ENCODE measurements around the gene ONECUT2. TPM values are rescaled to one million over a fixed set of nuclear protein-coding genes. Genes with fewer than 3 reads are reported as not detected.

Gene ONECUT2
- total and polyA plus RNA-seq, 7 donors = under 0.01 to 0.03 TPM; not detected in 5

DNA sequence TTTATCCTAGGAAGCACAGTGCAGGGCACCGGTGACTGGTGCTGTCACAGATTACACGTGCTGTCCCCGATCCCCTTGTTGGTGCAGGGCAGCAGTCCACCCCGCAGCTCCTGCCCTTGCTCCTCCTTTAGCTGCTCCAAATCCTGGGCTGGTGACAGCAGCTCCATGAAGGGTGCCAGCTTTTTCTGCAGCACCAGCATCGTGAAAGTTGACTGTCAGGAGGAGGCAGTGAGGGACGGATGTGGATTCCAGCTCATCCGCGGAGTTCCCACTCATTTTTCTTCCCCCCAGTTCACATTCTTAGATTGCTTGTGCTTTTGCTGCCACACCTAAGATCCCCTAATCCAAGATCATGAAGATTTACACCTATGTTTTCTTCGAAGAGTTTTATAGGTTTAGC, 67.5 kb downstream of the ONECUT2 start:
- WGBS, 2 donors = 74 to 78% methylated on average over 9 of the region's 9 CpGs
- no peak for DNase-seq
- Histone ChIP-seq H3K27ac (no peak overlapping the region), H3K9me3 (no peaks in the 10 kb centered on the region), H3K4me1 (no peaks in the 10 kb centered on the region), H3K27me3 (no peaks in the 10 kb centered on the region), H3K4me3 (no peak overlapping the region), H3K36me3 (no peaks in the 10 kb centered on the region)
- no peak for TF ChIP-seq EP300 (IDR thresholded peaks at IDR 0.05)
- TF ChIP-seq, protein P1, sequence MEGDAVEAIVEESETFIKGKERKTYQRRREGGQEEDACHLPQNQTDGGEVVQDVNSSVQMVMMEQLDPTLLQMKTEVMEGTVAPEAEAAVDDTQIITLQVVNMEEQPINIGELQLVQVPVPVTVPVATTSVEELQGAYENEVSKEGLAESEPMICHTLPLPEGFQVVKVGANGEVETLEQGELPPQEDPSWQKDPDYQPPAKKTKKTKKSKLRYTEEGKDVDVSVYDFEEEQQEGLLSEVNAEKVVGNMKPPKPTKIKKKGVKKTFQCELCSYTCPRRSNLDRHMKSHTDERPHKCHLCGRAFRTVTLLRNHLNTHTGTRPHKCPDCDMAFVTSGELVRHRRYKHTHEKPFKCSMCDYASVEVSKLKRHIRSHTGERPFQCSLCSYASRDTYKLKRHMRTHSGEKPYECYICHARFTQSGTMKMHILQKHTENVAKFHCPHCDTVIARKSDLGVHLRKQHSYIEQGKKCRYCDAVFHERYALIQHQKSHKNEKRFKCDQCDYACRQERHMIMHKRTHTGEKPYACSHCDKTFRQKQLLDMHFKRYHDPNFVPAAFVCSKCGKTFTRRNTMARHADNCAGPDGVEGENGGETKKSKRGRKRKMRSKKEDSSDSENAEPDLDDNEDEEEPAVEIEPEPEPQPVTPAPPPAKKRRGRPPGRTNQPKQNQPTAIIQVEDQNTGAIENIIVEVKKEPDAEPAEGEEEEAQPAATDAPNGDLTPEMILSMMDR (IDR thresholded peaks at IDR 0.05) = no peak
- TF ChIP-seq POLR2AphosphoS5 (IDR thresholded peaks at IDR 0.05) = no peak
- TF ChIP-seq POLR2A (IDR thresholded peaks at IDR 0.05) = no peak
- intact Hi-C loops (cut with DNase I) = no loop called here

DNA sequence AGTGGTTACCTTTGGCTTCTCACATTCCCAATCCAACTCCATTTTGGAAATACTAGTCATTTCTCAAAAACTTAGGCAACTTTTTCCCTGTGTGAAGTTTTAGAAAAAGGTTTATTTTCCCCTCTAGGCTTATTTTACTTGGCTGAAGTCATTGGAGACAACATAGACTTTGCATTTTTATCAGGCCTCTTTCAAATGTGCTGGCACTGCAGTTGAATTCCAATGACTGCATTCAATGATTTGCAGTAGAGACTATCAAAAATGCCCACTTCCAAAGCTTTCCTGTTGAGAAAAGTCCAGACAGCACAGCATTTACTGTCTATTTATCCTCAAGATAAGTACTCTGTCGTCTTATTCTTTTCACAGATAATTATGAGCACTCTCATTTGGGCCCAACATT, 70.1 kb downstream of the ONECUT2 start:
- intact Hi-C loops (cut with DNase I) = no loop called here
- H3K27ac ChIP-seq = no peak overlapping the region
- no peaks in the 10 kb centered on the region for H3K36me3 ChIP-seq

DNA sequence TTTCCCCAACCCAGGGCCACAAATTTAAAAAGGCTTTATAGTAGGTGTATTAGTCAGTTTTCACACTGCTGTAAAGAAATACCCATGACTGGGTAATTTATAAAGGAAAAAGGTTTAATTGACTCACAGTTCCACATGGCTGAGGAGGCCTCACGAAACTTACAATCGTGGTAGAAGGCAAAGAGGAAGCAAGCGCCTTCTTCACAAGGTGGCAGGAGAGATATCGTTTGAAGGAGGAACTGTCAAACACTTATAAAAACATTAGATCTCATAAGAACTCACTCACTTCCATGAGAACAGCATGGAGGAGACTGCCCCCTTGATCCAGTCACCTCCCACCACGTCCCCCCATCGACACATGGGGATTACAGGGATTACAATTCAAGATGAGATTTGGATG, 80.9 kb downstream of the ONECUT2 start:
- H3K4me3 ChIP-seq = no peak overlapping the region
- H3K27me3 ChIP-seq = no peaks in the 10 kb centered on the region
- no peak overlapping the region for H3K27ac ChIP-seq
- 63 to 83% methylated on average over 6 of the region's 6 CpGs for WGBS, 2 donors
- no peaks in the 10 kb centered on the region for H3K9me3 ChIP-seq
- DNase-seq = no peak
- no peaks in the 10 kb centered on the region for H3K36me3 ChIP-seq
- intact Hi-C loops (cut with DNase I) = no loop called here
- H3K4me1 ChIP-seq = no peaks in the 10 kb centered on the region
- TF ChIP-seq, protein P1 (IDR thresholded peaks at IDR 0.05) = no peak
- TF ChIP-seq POLR2AphosphoS5 (IDR thresholded peaks at IDR 0.05) (no peak), EP300 (IDR thresholded peaks at IDR 0.05) (no peak), POLR2A (IDR thresholded peaks at IDR 0.05) (no peak)

More for the DNA sequence above, 70.1 kb downstream of the ONECUT2 start:
- DNase-seq = no peak
- WGBS, 2 donors = 65 to 66% methylated on average over 1 of the region's 1 CpG
- H3K4me1 ChIP-seq = no peaks in the 10 kb centered on the region
- no peak overlapping the region for H3K4me3 ChIP-seq
- H3K9me3 ChIP-seq = no peaks in the 10 kb centered on the region
- no peaks in the 10 kb centered on the region for H3K27me3 ChIP-seq
- TF ChIP-seq POLR2A (IDR thresholded peaks at IDR 0.05) = no peak
- TF ChIP-seq POLR2AphosphoS5 (IDR thresholded peaks at IDR 0.05) = no peak
- TF ChIP-seq, protein P1 (IDR thresholded peaks at IDR 0.05) = no peak
- no peak for TF ChIP-seq EP300 (IDR thresholded peaks at IDR 0.05)

GRCh38 chr18:57518533-57518932, 83.4 kb downstream of the ONECUT2 start:
- no peak overlapping the region for H3K4me3 ChIP-seq
- no peak for DNase-seq
- no peak overlapping the region for H3K27ac ChIP-seq
- H3K27me3 ChIP-seq = no peaks in the 10 kb centered on the region
- no peaks in the 10 kb centered on the region for H3K36me3 ChIP-seq
- H3K4me1 ChIP-seq = no peaks in the 10 kb centered on the region
- intact Hi-C loops (cut with DNase I) = no loop called here
- TF ChIP-seq EP300 (IDR thresholded peaks at IDR 0.05) = no peak
- TF ChIP-seq POLR2A (IDR thresholded peaks at IDR 0.05) = no peak
- no peak for TF ChIP-seq POLR2AphosphoS5 (IDR thresholded peaks at IDR 0.05)
- TF ChIP-seq, protein P1 (IDR thresholded peaks at IDR 0.05) = no peak
- H3K9me3 ChIP-seq = no peaks in the 10 kb centered on the region
- 24 to 75% methylated on average over 10 of the region's 10 CpGs for WGBS, 2 donors

Data from sigmoid colon (tissue), 7 donors.